Muscle layer of duodenum (tissue), 2 donors: Measurements from ENCODE around the gene TMIE.

Experiments used
- H3K27ac ChIP-seq: one replicate; pipeline ENCODE4 v1.7.0; 2013; ENCODE audit warnings: mild to moderate bottlenecking, low read length
- H3K27me3 ChIP-seq: one replicate; pipeline ENCODE4 v1.7.0; 2013; ENCODE audit warnings: low read depth, mild to moderate bottlenecking, control low read depth, low read length
- H3K36me3 ChIP-seq, 2 donors: one replicate each; pipeline ENCODE4 v1.7.0; 2013; ENCODE audit warnings: low read length in 2 of 2, control low read depth in 1 of 2, mild to moderate bottlenecking in 1 of 2; ENCODE audit not compliant: insufficient read depth in 2 of 2, control insufficient read depth in 1 of 2
- H3K4me1 ChIP-seq, 2 donors: one replicate each; pipeline ENCODE4 v1.7.0; 2013; ENCODE audit warnings: low read length in 2 of 2, mild to moderate bottlenecking in 2 of 2, control low read depth in 1 of 2, moderate library complexity in 1 of 2; ENCODE audit not compliant: insufficient read depth in 2 of 2, control insufficient read depth in 1 of 2
- H3K4me3 ChIP-seq, 2 donors: one replicate each; pipeline ENCODE4 v1.7.0; 2013; ENCODE audit warnings: low read length in 2 of 2, low read depth in 1 of 2, mild to moderate bottlenecking in 1 of 2
- H3K9me3 ChIP-seq, 2 donors: one replicate each; pipeline ENCODE4 v1.7.0; 2013; ENCODE audit warnings: low read length in 2 of 2, control low read depth in 1 of 2, mild to moderate bottlenecking in 1 of 2; ENCODE audit not compliant: control insufficient read depth in 1 of 2
- donor health status: healthy.

Gene TMIE

DNA sequence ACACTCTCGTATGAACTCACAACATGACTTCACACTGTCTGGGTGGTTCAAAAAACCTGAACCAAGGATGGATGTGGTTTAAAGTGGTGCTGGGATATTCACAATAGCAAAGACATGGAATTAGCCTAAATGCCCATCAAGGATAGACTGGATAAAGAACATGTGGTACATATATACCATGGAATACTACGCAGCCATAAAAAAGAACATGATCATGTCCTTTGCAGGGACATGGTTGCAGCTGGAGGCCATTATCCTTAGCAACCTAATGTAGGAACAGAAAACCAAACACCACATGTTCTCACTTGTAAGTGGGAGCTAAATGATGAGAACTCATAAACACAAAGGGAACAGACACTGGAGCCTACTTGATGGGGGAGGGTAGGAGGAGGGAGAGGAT is 19.8 kb downstream of the TMIE start:
- no peaks in the 10 kb centered on the region for H3K4me1 ChIP-seq
- H3K9me3 ChIP-seq, result no peaks in the 10 kb centered on the region
- no peak overlapping the region for H3K27ac ChIP-seq
- no peaks in the 10 kb centered on the region for H3K36me3 ChIP-seq
- no peak overlapping the region for H3K4me3 ChIP-seq
- H3K27me3 ChIP-seq, result peaks cover 3% of the 10 kb centered on the region

GRCh38 chr3:46722443-46722842 is 21.3 kb downstream of the TMIE start:
- Histone ChIP-seq H3K36me3 (no peaks in the 10 kb centered on the region), H3K27ac (no peak overlapping the region), H3K27me3 (no peaks in the 10 kb centered on the region), H3K4me1 (no peaks in the 10 kb centered on the region), H3K9me3 (no peaks in the 10 kb centered on the region), H3K4me3 (no peak overlapping the region)

GRCh38 chr3:46724424-46724823 is 23.2 kb downstream of the TMIE start:
- Histone ChIP-seq H3K9me3 (no peaks in the 10 kb centered on the region), H3K27ac (no peak overlapping the region), H3K4me1 (no peaks in the 10 kb centered on the region), H3K27me3 (no peaks in the 10 kb centered on the region), H3K4me3 (no peak overlapping the region), H3K36me3 (no peaks in the 10 kb centered on the region)

- no peaks in the 10 kb centered on the region for H3K36me3 ChIP-seq
- no peaks in the 10 kb centered on the region for H3K4me1 ChIP-seq
- no peaks in the 10 kb centered on the region for H3K9me3 ChIP-seq
- no peaks in the 10 kb centered on the region for H3K27me3 ChIP-seq
- no peak overlapping the region for H3K4me3 ChIP-seq
- H3K27ac ChIP-seq, result no peak overlapping the region
Observed at GRCh38 chr3:46725621-46726314, 24.6 kb downstream of the TMIE start.

DNA sequence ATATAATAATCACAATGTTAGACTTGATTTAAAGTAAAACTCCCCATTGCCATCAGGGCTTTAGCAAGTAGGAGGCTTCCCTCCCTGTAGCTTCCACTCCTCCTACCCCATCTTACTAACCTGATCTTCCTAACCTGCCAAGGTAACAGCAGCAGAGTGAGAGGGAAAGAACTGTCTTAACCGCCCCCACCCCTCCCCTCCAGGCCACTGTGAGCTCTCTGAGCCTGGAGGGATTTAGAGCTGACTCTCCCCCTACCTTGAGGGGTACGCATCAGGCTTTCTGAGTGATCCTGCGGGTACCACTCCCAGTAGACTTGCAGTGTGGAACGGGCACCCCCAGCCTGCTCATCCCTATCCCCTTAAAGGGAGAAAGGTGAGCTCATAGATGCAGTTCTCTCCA is 27.8 kb downstream of the TMIE start:
- Histone ChIP-seq H3K4me1 (no peaks in the 10 kb centered on the region), H3K4me3 (no peak overlapping the region), H3K9me3 (no peaks in the 10 kb centered on the region), H3K27ac (no peak overlapping the region), H3K27me3 (no peaks in the 10 kb centered on the region), H3K36me3 (no peaks in the 10 kb centered on the region)

DNA sequence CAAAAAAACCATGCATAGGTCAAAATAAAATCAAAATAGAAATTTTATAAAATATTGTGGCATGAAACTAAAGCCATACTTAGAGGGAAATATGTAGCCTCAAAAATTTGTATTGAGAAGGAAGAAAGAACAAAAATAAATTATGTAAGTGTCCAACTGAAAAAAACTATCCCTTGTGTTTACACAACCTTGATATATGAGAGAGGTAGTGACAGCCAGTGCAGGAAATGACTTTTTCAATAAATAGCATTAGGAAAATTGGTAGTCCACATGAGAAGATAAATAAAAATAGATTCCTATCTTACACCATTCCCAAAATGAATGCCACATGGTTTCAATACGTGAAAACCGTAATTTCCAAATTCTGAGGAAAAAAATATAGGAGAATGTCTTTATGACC is 29.6 kb downstream of the TMIE start:
- H3K27me3 ChIP-seq, result no peaks in the 10 kb centered on the region
- H3K4me1 ChIP-seq, result no peaks in the 10 kb centered on the region
- H3K36me3 ChIP-seq, result no peaks in the 10 kb centered on the region
- no peak overlapping the region for H3K4me3 ChIP-seq
- no peak overlapping the region for H3K27ac ChIP-seq
- H3K9me3 ChIP-seq, result no peaks in the 10 kb centered on the region

GRCh38 chr3:46731795-46732194 is 30.6 kb downstream of the TMIE start:
- no peaks in the 10 kb centered on the region for H3K9me3 ChIP-seq
- H3K27me3 ChIP-seq, result no peaks in the 10 kb centered on the region
- no peak overlapping the region for H3K27ac ChIP-seq
- no peaks in the 10 kb centered on the region for H3K4me1 ChIP-seq
- no peak overlapping the region for H3K4me3 ChIP-seq
- no peaks in the 10 kb centered on the region for H3K36me3 ChIP-seq

DNA sequence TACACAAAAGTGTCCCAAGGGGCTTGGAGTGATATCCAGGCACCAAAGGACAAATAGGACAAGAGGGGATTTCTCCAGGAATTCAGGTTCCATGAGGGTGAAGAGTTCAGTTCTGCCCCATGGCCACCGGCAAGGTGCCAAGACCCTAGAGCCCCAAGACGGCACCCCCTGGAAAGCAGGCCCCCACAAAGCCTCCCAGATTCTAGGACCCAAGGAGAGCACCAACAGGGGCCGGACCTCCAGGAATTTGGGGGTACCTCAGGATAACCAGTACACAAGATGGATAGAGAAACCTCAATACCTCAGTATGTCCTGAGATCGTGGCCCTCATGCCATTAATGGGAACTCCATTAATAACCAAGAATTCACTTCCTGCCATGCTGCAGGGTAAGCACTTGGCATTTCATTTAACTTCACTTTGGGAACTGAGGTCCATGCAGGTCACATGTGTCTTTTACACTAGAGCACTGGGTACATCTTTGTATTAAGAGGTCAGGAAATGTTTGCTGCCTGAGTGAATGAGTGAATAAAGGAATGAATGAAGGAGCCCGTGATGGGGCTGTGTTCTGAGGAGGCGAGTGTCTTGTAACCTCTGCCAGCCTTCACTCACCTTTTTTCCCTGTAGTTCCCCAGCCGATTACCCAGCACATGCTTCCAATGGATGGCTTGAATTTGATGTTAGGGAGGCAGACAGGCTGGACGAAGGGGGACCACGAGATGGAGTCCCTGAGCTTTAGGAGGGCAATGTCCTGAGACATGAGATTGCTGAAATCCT is 32.0 kb downstream of the TMIE start:
- no peak overlapping the region for H3K27ac ChIP-seq
- no peaks in the 10 kb centered on the region for H3K9me3 ChIP-seq
- H3K36me3 ChIP-seq, result no peaks in the 10 kb centered on the region
- no peak overlapping the region for H3K4me3 ChIP-seq
- no peaks in the 10 kb centered on the region for H3K27me3 ChIP-seq
- H3K4me1 ChIP-seq, result no peaks in the 10 kb centered on the region

GRCh38 chr3:46734773-46735172 is 33.6 kb downstream of the TMIE start:
- peaks cover 0 to 2% of the 10 kb centered on the region in 2 donors for H3K9me3 ChIP-seq
- H3K27me3 ChIP-seq, result no peaks in the 10 kb centered on the region
- H3K27ac ChIP-seq, result no peak overlapping the region
- H3K4me1 ChIP-seq, result no peaks in the 10 kb centered on the region
- H3K4me3 ChIP-seq, result no peak overlapping the region
- H3K36me3 ChIP-seq, result no peaks in the 10 kb centered on the region

DNA sequence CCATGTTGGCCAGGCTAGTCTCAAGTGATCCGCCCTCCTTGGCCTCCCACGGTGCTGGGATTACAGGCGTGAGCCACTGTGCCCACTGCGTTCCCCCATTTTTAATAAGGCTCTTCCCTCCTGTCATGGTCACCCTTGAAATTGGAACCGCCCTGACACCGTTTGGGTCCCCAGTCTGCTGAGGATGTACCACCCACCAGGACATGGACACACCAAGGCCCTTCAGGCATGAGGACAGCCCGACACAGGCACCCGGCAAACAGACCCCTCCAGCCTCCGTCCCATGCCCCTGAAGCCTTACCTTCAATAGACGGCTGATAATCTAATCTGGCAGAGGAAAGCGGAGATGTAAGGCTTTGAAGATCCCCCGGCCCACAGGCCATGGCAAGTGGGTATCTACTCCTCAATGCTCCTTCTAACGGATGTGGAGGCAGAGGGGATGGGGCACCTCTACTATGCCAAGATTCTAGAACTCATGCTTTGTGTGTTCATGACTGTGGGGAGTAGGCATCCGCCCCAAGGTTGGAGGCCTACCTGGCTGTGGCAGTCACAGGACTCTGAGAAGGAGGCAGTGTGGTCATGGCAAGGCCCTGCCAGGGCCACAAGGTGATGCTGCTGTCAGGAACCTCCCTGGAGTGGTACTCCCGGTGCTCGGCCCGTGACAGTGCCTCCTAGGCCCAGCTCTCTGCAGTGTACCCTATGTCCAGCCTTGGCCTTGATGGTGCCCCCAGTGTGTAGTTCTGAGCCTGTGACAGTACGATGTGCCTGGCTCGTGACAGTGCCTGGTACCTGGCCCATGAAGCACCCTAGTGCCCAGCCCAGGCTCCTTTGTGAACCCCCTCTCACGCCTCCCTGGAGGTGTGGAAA is 35.0 kb downstream of the TMIE start:
- no peaks in the 10 kb centered on the region for H3K36me3 ChIP-seq
- H3K4me3 ChIP-seq, result no peak overlapping the region
- no peaks in the 10 kb centered on the region for H3K4me1 ChIP-seq
- H3K27me3 ChIP-seq, result no peaks in the 10 kb centered on the region
- H3K27ac ChIP-seq, result no peak overlapping the region
- H3K9me3 ChIP-seq, result peaks cover 0 to 2% of the 10 kb centered on the region in 2 donors

GRCh38 chr3:46737329-46737731 is 36.1 kb downstream of the TMIE start:
- Histone ChIP-seq H3K9me3 (peaks cover 0 to 2% of the 10 kb centered on the region in 2 donors), H3K4me3 (no peak overlapping the region), H3K27me3 (no peaks in the 10 kb centered on the region), H3K27ac (no peak overlapping the region), H3K36me3 (no peaks in the 10 kb centered on the region), H3K4me1 (no peaks in the 10 kb centered on the region)
